Keratinocyte (primary cell): ENCODE results near the gene ADISSP. TPM values are rescaled to one million over a fixed set of nuclear protein-coding genes. Genes with fewer than 3 reads are reported as not detected.

Source experiments
- DNase-seq: peaks from one replicate; pipeline ENCODE4 v3.0.0-alpha.2; 2011; ENCODE audit warnings: low read depth, missing footprints, low spot score
- FAIRE-seq: peaks from 2 replicates; lab custom pipeline; 2011; peaks lifted over from hg19 to GRCh38; lab: Jason Lieb, UNC
- H2AFZ ChIP-seq: 2 replicates; pipeline ENCODE4 v1.6.0; 2012; ENCODE audit warnings: low read length, control low read depth, inconsistent platforms; ENCODE audit not compliant: control insufficient read depth
- H3K27ac ChIP-seq: 2 replicates; pipeline ENCODE4 v1.5.1; 2011; ENCODE audit warnings: low read length; ENCODE audit not compliant: control insufficient read depth, insufficient read depth
- H3K27me3 ChIP-seq: 3 replicates; pipeline ENCODE4 v1.6.0; 2011; ENCODE audit warnings: low read length; ENCODE audit not compliant: control insufficient read depth, insufficient read depth; ENCODE audit errors: extremely low read depth
- H3K36me3 ChIP-seq, 2 experiments: 2 replicates in 1 of 2; 3 replicates in 1 of 2; pipeline ENCODE4 v1.5.1; 2011; ENCODE audit warnings: low read length in 2 of 2, mild to moderate bottlenecking in 1 of 2; ENCODE audit not compliant: control insufficient read depth in 2 of 2, insufficient read depth in 2 of 2; ENCODE audit errors: extremely low read depth in 1 of 2
- H3K4me1 ChIP-seq: 3 replicates; pipeline ENCODE4 v1.5.1; 2011; ENCODE audit warnings: low read length; ENCODE audit not compliant: control insufficient read depth, insufficient read depth; ENCODE audit errors: extremely low read depth
- H3K4me2 ChIP-seq: 3 replicates; pipeline ENCODE4 v1.6.0; 2011; ENCODE audit warnings: low read depth, low read length; ENCODE audit not compliant: control insufficient read depth, insufficient read depth; ENCODE audit errors: extremely low read depth
- H3K4me3 ChIP-seq, 3 experiments: fragments of 200-600 bp in 1 of 3; sonication (generic) in 1 of 3; 2 replicates in 2 of 3; 3 replicates in 1 of 3; pipeline ENCODE4 v1.5.1; 2011 to 2016; ENCODE audit warnings: low read length in 3 of 3, mild to moderate bottlenecking in 3 of 3, control low read depth in 2 of 3, inconsistent platforms in 1 of 3, low read depth in 1 of 3, mixed read lengths in 1 of 3, mixed run types in 1 of 3, moderate library complexity in 1 of 3; ENCODE audit not compliant: control insufficient read depth in 2 of 3, insufficient read depth in 2 of 3; ENCODE audit errors: extremely low read depth in 1 of 3
- H3K79me2 ChIP-seq: 2 replicates; pipeline ENCODE4 v1.6.0; 2012; ENCODE audit warnings: low read length; ENCODE audit not compliant: control insufficient read depth, insufficient read depth
- H3K9ac ChIP-seq: 3 replicates; pipeline ENCODE4 v1.6.0; 2011; ENCODE audit warnings: low read length; ENCODE audit not compliant: control insufficient read depth, insufficient read depth; ENCODE audit errors: extremely low read depth
- H3K9me1 ChIP-seq: 3 replicates; pipeline ENCODE4 v1.6.0; 2011; ENCODE audit warnings: low read length; ENCODE audit not compliant: control insufficient read depth, insufficient read depth; ENCODE audit errors: extremely low read depth
- H3K9me3 ChIP-seq: 2 replicates; pipeline ENCODE4 v1.5.1; 2012; ENCODE audit warnings: low read depth, low read length; ENCODE audit not compliant: control insufficient read depth
- H4K20me1 ChIP-seq: 3 replicates; pipeline ENCODE4 v1.6.0; 2011; ENCODE audit warnings: low read length; ENCODE audit not compliant: control insufficient read depth, insufficient read depth; ENCODE audit errors: extremely low read depth
- CTCF ChIP-seq, 3 experiments: IDR thresholded peaks in 1 of 3; conservative IDR thresholded peaks in 1 of 3; optimal IDR thresholded peaks in 1 of 3; 2 replicates in 2 of 3; 3 replicates in 1 of 3; pipeline versions ENCODE3 to v1.5.1; 2011; ENCODE audit warnings: low read length in 3 of 3, mild to moderate bottlenecking in 3 of 3, moderate library complexity in 2 of 3, control low read depth in 1 of 3, inconsistent platforms in 1 of 3; ENCODE audit not compliant: insufficient read depth in 2 of 3; ENCODE audit errors: extremely low read depth in 1 of 3
- EZH2 ChIP-seq: IDR thresholded peaks from one replicate; pipeline ENCODE4 v1.6.1; 2012; ENCODE audit warnings: inconsistent platforms, mild to moderate bottlenecking, low read length, moderate library complexity
- dilution Hi-C: fragments of 300-500 bp; cut with MboI; formaldehyde crosslinking; loops from one replicate; pipeline ENCODE4 v1.7.0; 2020; ENCODE audit warnings: low sequenced_read_pairs; ENCODE audit not compliant: extremely low pct_ligation_motif_present
- polyA minus RNA-seq, 3 experiments: library from RNA; depleted of rRNA, polyadenylated mRNA; stranded (reverse); fragments of >200 nt; gene quantifications; 1 replicate in 1 of 3; 2 replicates in 1 of 3; 3 replicates in 1 of 3; pipeline ENCODE4 v1.2.3, GENCODE V29; 2011
- polyA plus RNA-seq, 5 experiments: library from polyadenylated mRNA; depleted of rRNA in 3 of 5; stranded (reverse) in 3 of 5; stranded (forward) in 1 of 5; unstranded in 1 of 5; fragments of >200 nt; gene quantifications; 1 replicate in 1 of 5; 2 replicates in 3 of 5; 3 replicates in 1 of 5; pipeline versions ENCODE4 v1.2.1 to v1.2.3, GENCODE V29; 2011 to 2012; ENCODE audit warnings: missing spikeins in 2 of 5, low read depth in 1 of 5, low replicate concordance in 1 of 5

ADISSP gene
- 25.8 to 44.3 TPM (median 28.2 TPM) in 3 replicates for polyA plus RNA-seq
- 4.8 TPM for polyA plus RNA-seq (2011; ENCODE audit: low read depth)
- 27.4 and 60.1 TPM in 2 replicates for polyA plus RNA-seq (2011; cell fraction: cytosol; rRNA removed)
- 14.8 and 21.0 TPM in 2 replicates for polyA plus RNA-seq (2011; cell fraction: nucleus; rRNA removed)
- 14.3 and 54.5 TPM in 2 replicates for polyA plus RNA-seq (2012; ENCODE audit: low replicate concordance)
- polyA minus RNA-seq, result 20.5 to 76.6 TPM (median 31.1 TPM) in 3 replicates
- polyA minus RNA-seq (2011; cell fraction: cytosol; rRNA and poly(A)+ RNA removed), result 90.0 TPM
- 10.8 and 13.0 TPM in 2 replicates for polyA minus RNA-seq (2011; cell fraction: nucleus; rRNA and poly(A)+ RNA removed)

GRCh38 chr20:3767427-3768341 is at the start of gene ADISSP:
Gene ADISSP, minus strand, starts transcription at chr20:3767753. Its CDS starts 7,653 bp downstream, at chr20:3760100.
- peaks cover 0 to 3% of the 10 kb centered on the region in 2 experiments for H3K36me3 ChIP-seq
- DNase-seq (peak; percentile 89), FAIRE-seq (peak; percentile 80)
- H3K9me3 ChIP-seq, result no peaks in the 10 kb centered on the region
- H4K20me1 ChIP-seq, result no peaks in the 10 kb centered on the region
- H3K4me2 ChIP-seq, result peak within 1 kb of the TSS; percentile 90
- peak within 1 kb of the TSS; percentile 94 for H2AFZ ChIP-seq
- H3K79me2 ChIP-seq, result peaks cover 18% of the 10 kb centered on the region
- dilution Hi-C loops, result no loop called here
- H3K27me3 ChIP-seq, result no peaks in the 10 kb centered on the region
- peak within 1 kb of the TSS; percentile 81 to 93 (median 87) for H3K4me3 ChIP-seq
- peaks cover 21% of the 10 kb centered on the region for H3K4me1 ChIP-seq
- TF ChIP-seq EZH2, result no peak
- peak in 1 of 3 experiments; percentile 35 for TF ChIP-seq CTCF (optimal IDR thresholded peaks at IDR 0.05 in 1 of 3, IDR thresholded peaks at IDR 0.05 in 1 of 3, conservative IDR thresholded peaks at IDR 0.05 in 1 of 3; ENCODE audit: extremely low read depth in 1 of 3, insufficient read depth in 2 of 3, low read length in 3 of 3)
- H3K9ac ChIP-seq, result peak within 1 kb of the TSS; percentile 91
- H3K27ac ChIP-seq, result peak within 1 kb of the TSS; percentile 85
- no peaks in the 10 kb centered on the region for H3K9me1 ChIP-seq

GRCh38 chr20:3815703-3816315 is 48.3 kb upstream of the ADISSP start:
- dilution Hi-C loops, result no loop called here
- no peaks in the 10 kb centered on the region for H3K79me2 ChIP-seq
- H3K4me2 ChIP-seq, result no peak overlapping the region

More at GRCh38 chr20:3815703-3816315, 48.3 kb upstream of the ADISSP start:
- Histone ChIP-seq H3K9me3 (no peaks in the 10 kb centered on the region), H3K27me3 (no peaks in the 10 kb centered on the region), H3K4me1 (peaks cover 36% of the 10 kb centered on the region), H3K36me3 (no peaks in the 10 kb centered on the region), H4K20me1 (no peaks in the 10 kb centered on the region), H3K9ac (no peak overlapping the region), H2AFZ (no peak overlapping the region), H3K27ac (no peak overlapping the region), H3K9me1 (no peaks in the 10 kb centered on the region), H3K4me3 (no peak overlapping the region)
- TF ChIP-seq EZH2 (no peak), CTCF (optimal IDR thresholded peaks at IDR 0.05 in 1 of 3, IDR thresholded peaks at IDR 0.05 in 1 of 3, conservative IDR thresholded peaks at IDR 0.05 in 1 of 3; ENCODE audit: extremely low read depth in 1 of 3, insufficient read depth in 2 of 3, low read length in 3 of 3) (no peak)
- DNase-seq, result no peak
- no peak for FAIRE-seq
